T47D (cell line): Measurements from ENCODE around the gene CACNA2D4.
"Not testable (repeated sequence)": the region's sequence is repeated elsewhere in the genome, so short reads cannot be mapped to it uniquely, and the experiment has no call there.

ENCODE experiments used
- DNase-seq, 2 experiments: peaks; one replicate each; pipeline versions ENCODE4 v3.0.0 to v3.0.0-alpha.2; 2011 to 2012; ENCODE audit warnings: low read depth in 1 of 2, low spot score in 1 of 2
- JUND ChIP-seq: IDR thresholded peaks from 2 replicates; pipeline ENCODE4 v1.6.1; 2012; ENCODE audit warnings: low read depth
- in situ Hi-C: cut with HindIII; loops from 2 replicates; pipeline ENCODE4 v1.10.0; 2016; ENCODE audit warnings: low sequenced_read_pairs, low pct_unique_long_range_greater_than_20kb

CACNA2D4 gene

GRCh38 chr12:1918081-1918883 is at the start of gene CACNA2D4:
CACNA2D4 (minus strand) TSS chr12:1918652; CDS start chr12:1918473, 179 bp downstream.
- TF ChIP-seq JUND = no peak
- no peak for DNase-seq
- in situ Hi-C loops = no loop called here

- in situ Hi-C loops = no loop called here
- no peak for TF ChIP-seq JUND
- no peak for DNase-seq
Observed at GRCh38 chr12:1966561-1967226, 48.2 kb upstream of the CACNA2D4 start.

- TF ChIP-seq JUND = no peak
- in situ Hi-C loops = no loop called here
- DNase-seq = no peak
Observed at GRCh38 chr12:1965916-1966315, 47.5 kb upstream of the CACNA2D4 start.

GRCh38 chr12:1962051-1963020 is 43.9 kb upstream of the CACNA2D4 start:
- DNase-seq = no peak
- in situ Hi-C loops = no loop called here
- TF ChIP-seq JUND = no peak

- TF ChIP-seq JUND = no peak
- DNase-seq = no peak
- in situ Hi-C loops = no loop called here
Observed at GRCh38 chr12:1956716-1957115, 38.3 kb upstream of the CACNA2D4 start.

- DNase-seq = no peak
- no peak for TF ChIP-seq JUND
- in situ Hi-C loops = no loop called here
Observed at GRCh38 chr12:1949771-1950470, 31.5 kb upstream of the CACNA2D4 start.

GRCh38 chr12:1948883-1949282 is 30.4 kb upstream of the CACNA2D4 start:
- TF ChIP-seq JUND = no peak
- in situ Hi-C loops = no loop called here
- no peak for DNase-seq

- DNase-seq = no peak
- TF ChIP-seq JUND = no peak
- in situ Hi-C loops = no loop called here
Observed at GRCh38 chr12:1947081-1947480, 28.6 kb upstream of the CACNA2D4 start.

GRCh38 chr12:1946296-1946695 is 27.8 kb upstream of the CACNA2D4 start:
- no peak for DNase-seq
- TF ChIP-seq JUND = no peak
- in situ Hi-C loops = no loop called here

- in situ Hi-C loops, DNase-seq: not testable (repeated sequence)
Observed at GRCh38 chr12:1945502-1945901, 27.1 kb upstream of the CACNA2D4 start.

- in situ Hi-C loops = no loop called here
- DNase-seq = peak; percentile 55 to 83
- TF ChIP-seq JUND = no peak
Observed at GRCh38 chr12:1939801-1940607, 21.6 kb upstream of the CACNA2D4 start.
